Parathyroid adenoma (tissue), 2 donors: ENCODE data around the gene SYT15.

Experiments
- H2AFZ ChIP-seq: fragments of 300-600 bp; sonication (generic); one replicate; pipeline ENCODE4 v1.7.0; 2017; ENCODE audit warnings: antibody characterized with exemption, mild to moderate bottlenecking
- H3K27ac ChIP-seq: fragments of 300-600 bp; sonication (generic); one replicate; pipeline ENCODE4 v1.7.0; 2017
- H3K27me3 ChIP-seq: fragments of 300-600 bp; sonication (generic); one replicate; pipeline ENCODE4 v1.7.0; 2017; ENCODE audit warnings: low read length; ENCODE audit not compliant: control insufficient read depth, insufficient read depth
- H3K36me3 ChIP-seq: fragments of 300-600 bp; sonication (generic); one replicate; pipeline ENCODE4 v1.7.0; 2017; ENCODE audit warnings: low read length; ENCODE audit not compliant: control insufficient read depth, insufficient read depth
- H3K4me1 ChIP-seq: fragments of 300-600 bp; sonication (generic); one replicate; pipeline ENCODE4 v1.7.0; 2017; ENCODE audit warnings: control low read depth
- H3K4me2 ChIP-seq: fragments of 300-600 bp; sonication (generic); one replicate; pipeline ENCODE4 v1.7.0; 2017; ENCODE audit warnings: low read length
- H3K4me3 ChIP-seq: fragments of 300-600 bp; sonication (generic); one replicate; pipeline ENCODE4 v1.7.0; 2017; ENCODE audit warnings: low read depth, low read length
- H3K79me2 ChIP-seq: fragments of 300-600 bp; sonication (generic); one replicate; pipeline ENCODE4 v1.7.0; 2017; ENCODE audit warnings: control low read depth
- H3K9ac ChIP-seq: fragments of 300-600 bp; sonication (generic); one replicate; pipeline ENCODE4 v1.7.0; 2017; ENCODE audit warnings: mild to moderate bottlenecking
- H3K9me3 ChIP-seq: fragments of 300-600 bp; sonication (generic); one replicate; pipeline ENCODE4 v1.7.0; 2017; ENCODE audit warnings: low read length; ENCODE audit not compliant: control insufficient read depth
- CTCF ChIP-seq: fragments of 300-600 bp; sonication (generic); IDR thresholded peaks from one replicate; pipeline ENCODE4 v1.7.0; 2017; ENCODE audit warnings: antibody characterized with exemption, mild to moderate bottlenecking
- donor health status: primary hyperparathyroidism.

Gene SYT15

GRCh38 chr10:46550076-46550790 is 28.7 kb upstream of the SYT15 start:
- no peaks in the 10 kb centered on the region for H3K36me3 ChIP-seq
- no peak overlapping the region for H2AFZ ChIP-seq
- H3K4me1 ChIP-seq = peaks cover 12% of the 10 kb centered on the region

GRCh38 chr10:46550795-46551700 is 27.9 kb upstream of the SYT15 start:
- Histone ChIP-seq H3K9me3 (no peaks in the 10 kb centered on the region), H3K27me3 (no peaks in the 10 kb centered on the region), H3K27ac (no peak overlapping the region), H3K79me2 (no peaks in the 10 kb centered on the region), H3K4me1 (peaks cover 11% of the 10 kb centered on the region), H3K36me3 (no peaks in the 10 kb centered on the region), H3K9ac (no peak overlapping the region), H3K4me2 (no peak overlapping the region), H3K4me3 (no peak overlapping the region), H2AFZ (no peak overlapping the region)
- no peak for TF ChIP-seq CTCF

More at GRCh38 chr10:46550076-46550790, 28.7 kb upstream of the SYT15 start:
- TF ChIP-seq CTCF = no peak
- no peaks in the 10 kb centered on the region for H3K79me2 ChIP-seq
- no peak overlapping the region for H3K4me3 ChIP-seq
- no peaks in the 10 kb centered on the region for H3K9me3 ChIP-seq
- no peak overlapping the region for H3K27ac ChIP-seq
- no peak overlapping the region for H3K9ac ChIP-seq
- H3K4me2 ChIP-seq = no peak overlapping the region
- H3K27me3 ChIP-seq = no peaks in the 10 kb centered on the region

- no peaks in the 10 kb centered on the region for H3K27me3 ChIP-seq
- H3K27ac ChIP-seq = no peak overlapping the region
- no peaks in the 10 kb centered on the region for H3K79me2 ChIP-seq
- H3K4me2 ChIP-seq = no peak overlapping the region
- H3K36me3 ChIP-seq = no peaks in the 10 kb centered on the region
- TF ChIP-seq CTCF = no peak
- no peak overlapping the region for H3K9ac ChIP-seq
- no peaks in the 10 kb centered on the region for H3K9me3 ChIP-seq
- peaks cover 5% of the 10 kb centered on the region for H3K4me1 ChIP-seq
- H2AFZ ChIP-seq = no peak overlapping the region
- no peak overlapping the region for H3K4me3 ChIP-seq
These were observed 27.0 kb upstream of the SYT15 start for GRCh38 chr10:46551701-46552525.

GRCh38 chr10:46552526-46553237 is 26.2 kb upstream of the SYT15 start:
- no peak overlapping the region for H3K4me2 ChIP-seq
- H3K36me3 ChIP-seq = no peaks in the 10 kb centered on the region
- H3K9me3 ChIP-seq = no peaks in the 10 kb centered on the region
- H3K4me1 ChIP-seq = peaks cover 5% of the 10 kb centered on the region
- H2AFZ ChIP-seq = no peak overlapping the region
- H3K4me3 ChIP-seq = no peak overlapping the region
- no peak overlapping the region for H3K27ac ChIP-seq
- no peaks in the 10 kb centered on the region for H3K27me3 ChIP-seq
- no peaks in the 10 kb centered on the region for H3K79me2 ChIP-seq
- no peak overlapping the region for H3K9ac ChIP-seq
- no peak for TF ChIP-seq CTCF
